ENCODE data around the gene RAI1.

Gene RAI1

GRCh38 chr17:17789828-17790636, 108.8 kb downstream of the RAI1 start:
- DNase-seq, result no peak

- DNase-seq, result no peak
Measured at GRCh38 chr17:17790637-17791464, 109.6 kb downstream of the RAI1 start.

- no peak for DNase-seq
Measured at GRCh38 chr17:17792037-17792550, 110.8 kb downstream of the RAI1 start.

GRCh38 chr17:17792551-17793377, 111.5 kb downstream of the RAI1 start:
- DNase-seq, result no peak

- DNase-seq, result no peak
Measured at GRCh38 chr17:17793378-17794214, 112.3 kb downstream of the RAI1 start.

GRCh38 chr17:17794382-17794781, 113.1 kb downstream of the RAI1 start:
- DNase-seq, result no peak

GRCh38 chr17:17795296-17795695, 114.0 kb downstream of the RAI1 start:
- no peak for DNase-seq

GRCh38 chr17:17795946-17796786, 114.9 kb downstream of the RAI1 start:
- DNase-seq, result no peak

GRCh38 chr17:17796787-17797061, 115.5 kb downstream of the RAI1 start:
- DNase-seq, result no peak

- no peak for DNase-seq
Measured at GRCh38 chr17:17797119-17797809, 116.0 kb downstream of the RAI1 start.

GRCh38 chr17:17798010-17798556, 116.8 kb downstream of the RAI1 start:
- DNase-seq, result no peak

- no peak for DNase-seq
Measured at GRCh38 chr17:17798573-17799255, 117.5 kb downstream of the RAI1 start.

GRCh38 chr17:17800504-17801021, 119.3 kb downstream of the RAI1 start:
- DNase-seq, result no peak

GRCh38 chr17:17801800-17802481, 120.7 kb downstream of the RAI1 start:
- no peak for DNase-seq

- DNase-seq, result no peak
Measured at GRCh38 chr17:17804007-17804406, 122.7 kb downstream of the RAI1 start.

GRCh38 chr17:17805575-17805974, 124.3 kb downstream of the RAI1 start:
- no peak for DNase-seq

GRCh38 chr17:17806035-17806434, 124.8 kb downstream of the RAI1 start:
- DNase-seq, result no peak

GRCh38 chr17:17806611-17807274, 125.5 kb downstream of the RAI1 start:
- DNase-seq, result no peak
